ENCODE data around the gene PDK3. TPM values are rescaled to one million over a fixed set of nuclear protein-coding genes. Genes with fewer than 3 reads are reported as not detected.

Gene PDK3
- total and polyA plus RNA-seq, 10 donors = 4.3 to 53.0 (median 30.1) TPM

GRCh38 chrX:24468245-24468644 is 3.2 kb downstream of the PDK3 start:
- Histone ChIP-seq H3K36me3 (no peaks in the 10 kb centered on the region), H3K4me3 (peak overlapping the region in 1 of 8 donors; percentile 2), H3K4me1 (peaks cover 0 to 70% (median 17%) of the 10 kb centered on the region in 6 donors), H3K27me3 (replicated peaks in 1 of 7) (no peaks in the 10 kb centered on the region), H3K27ac (peak overlapping the region in 2 of 8 donors; percentile 5 to 17), H3K9me3 (no peaks in the 10 kb centered on the region)
- intact Hi-C loops (cut with DNase I; ENCODE audit: low total_unique reads) = no loop called here
- 53 to 71% (median 58%) methylated on average over 1 of the region's 1 CpG; no CpG with 5 or more reads in 1 of the 5 donors for WGBS, 5 donors
- TF ChIP-seq POLR2AphosphoS5 (IDR thresholded peaks at IDR 0.05) = no peak
- TF ChIP-seq POLR2A (IDR thresholded peaks at IDR 0.05) = no peak
- no peak for TF ChIP-seq CTCF (IDR thresholded peaks at IDR 0.05 in 8 of 11, conservative IDR thresholded peaks at IDR 0.05 in 3 of 11)
- no peak for DNase-seq

- Histone ChIP-seq H3K36me3 (no peaks in the 10 kb centered on the region), H3K4me3 (no peak overlapping the region), H3K27ac (no peak overlapping the region), H3K4me1 (peaks cover 0 to 71% (median 13%) of the 10 kb centered on the region in 6 donors), H3K27me3 (replicated peaks in 1 of 7) (no peaks in the 10 kb centered on the region), H3K9me3 (no peaks in the 10 kb centered on the region)
- WGBS, 5 donors = 45 to 58% (median 48%) methylated on average over 2 of the region's 2 CpGs
- DNase-seq = no peak
- TF ChIP-seq POLR2AphosphoS5 (IDR thresholded peaks at IDR 0.05) (no peak), CTCF (IDR thresholded peaks at IDR 0.05 in 8 of 11, conservative IDR thresholded peaks at IDR 0.05 in 3 of 11) (no peak), POLR2A (IDR thresholded peaks at IDR 0.05) (no peak)
- intact Hi-C loops (cut with DNase I; ENCODE audit: low total_unique reads) = no loop called here
Observed at GRCh38 chrX:24471808-24472207, 6.7 kb downstream of the PDK3 start.

- Histone ChIP-seq H3K9me3 (no peaks in the 10 kb centered on the region), H3K4me1 (peaks cover 0 to 68% (median 20%) of the 10 kb centered on the region in 6 donors), H3K36me3 (no peaks in the 10 kb centered on the region), H3K27ac (peak overlapping the region in 2 of 8 donors; percentile 3 to 16), H3K4me3 (no peak overlapping the region), H3K27me3 (replicated peaks in 1 of 7) (no peaks in the 10 kb centered on the region)
- no peak for DNase-seq
- intact Hi-C loops (cut with DNase I; ENCODE audit: low total_unique reads) = no loop called here
- 65 to 80% (median 69%) methylated on average over 6 of the region's 6 CpGs for WGBS, 5 donors
- TF ChIP-seq POLR2A (IDR thresholded peaks at IDR 0.05) (no peak), POLR2AphosphoS5 (IDR thresholded peaks at IDR 0.05) (no peak), CTCF (IDR thresholded peaks at IDR 0.05 in 8 of 11, conservative IDR thresholded peaks at IDR 0.05 in 3 of 11) (no peak)
Observed at GRCh38 chrX:24475480-24475879, 10.4 kb downstream of the PDK3 start.

GRCh38 chrX:24478509-24478908 is 13.4 kb downstream of the PDK3 start:
- 87 to 99% (median 94%) methylated on average over 4 of the region's 4 CpGs for WGBS, 5 donors

More at GRCh38 chrX:24478509-24478908, 13.4 kb downstream of the PDK3 start:
- intact Hi-C loops (cut with DNase I; ENCODE audit: low total_unique reads) = no loop called here
- TF ChIP-seq POLR2AphosphoS5 (IDR thresholded peaks at IDR 0.05) (no peak), CTCF (IDR thresholded peaks at IDR 0.05 in 8 of 11, conservative IDR thresholded peaks at IDR 0.05 in 3 of 11) (no peak), POLR2A (IDR thresholded peaks at IDR 0.05) (no peak)
- H3K36me3 ChIP-seq = no peaks in the 10 kb centered on the region
- peaks cover 3 to 73% (median 25%) of the 10 kb centered on the region in 6 donors for H3K4me1 ChIP-seq
- H3K4me3 ChIP-seq = no peak overlapping the region
- no peak for DNase-seq
- H3K27me3 ChIP-seq (replicated peaks in 1 of 7) = no peaks in the 10 kb centered on the region
- peak overlapping the region in 7 of 8 donors; percentile 82 to 91 (median 87) for H3K27ac ChIP-seq
- no peaks in the 10 kb centered on the region for H3K9me3 ChIP-seq

Measured in spleen (tissue), 11 donors.